ENCODE measurements around the gene NEDD9. TPM values are rescaled to one million over a fixed set of nuclear protein-coding genes. Genes with fewer than 3 reads are reported as not detected.
A peak's percentile ranks its signal among the peaks of the same experiment; 100 is the strongest.

NEDD9 gene
- total and polyA plus RNA-seq, 2 of the 13 experiments (the other 11 are each of a cell fraction or from before 2014, with no cell fraction given): 27.1 to 389 TPM

GRCh38 chr6:11214084-11214833, 18.2 kb downstream of the NEDD9 start (continued):
- no peak for TF ChIP-seq ZNF30 (CRISPR knock-in tag; IDR thresholded peaks at IDR 0.05)
- TF ChIP-seq MXD3 (CRISPR knock-in tag; IDR thresholded peaks at IDR 0.05): no peak
- peak; percentile 36 for TF ChIP-seq POLR2AphosphoS2 (IDR thresholded peaks at IDR 0.05; ENCODE audit: low read depth, low read length)
- no peak for TF ChIP-seq CEBPZ (IDR thresholded peaks at IDR 0.05; ENCODE audit: low read length)
- no peak for TF ChIP-seq SYNCRIP (IDR thresholded peaks at IDR 0.05; ENCODE audit: insufficient read depth, low read depth, low read length)
- TF ChIP-seq ZNF513 (CRISPR knock-in tag; conservative IDR thresholded peaks at IDR 0.05): no peak
- 0 out of 2 replicates have a peak, but pooled peaks have one; percentile 35 for TF ChIP-seq RBFOX2 (IDR thresholded peaks at IDR 0.05; ENCODE audit: low read depth, low read length)
- no peak for TF ChIP-seq MEIS2 (CRISPR knock-in tag; IDR thresholded peaks at IDR 0.05)
- TF ChIP-seq HIC2 (CRISPR knock-in tag; IDR thresholded peaks at IDR 0.05; ENCODE audit: low read depth): no peak
- no peak for TF ChIP-seq HOMEZ (CRISPR knock-in tag; IDR thresholded peaks at IDR 0.05; ENCODE audit: low read depth)
- TF ChIP-seq ZNF672 (CRISPR knock-in tag; IDR thresholded peaks at IDR 0.05): no peak
- TF ChIP-seq FOXO4 (CRISPR knock-in tag; conservative IDR thresholded peaks at IDR 0.05): no peak
- TF ChIP-seq ZNF788 (CRISPR knock-in tag; IDR thresholded peaks at IDR 0.05; ENCODE audit: borderline replicate concordance): no peak
- TF ChIP-seq ZNF704 (CRISPR knock-in tag; IDR thresholded peaks at IDR 0.05; ENCODE audit: borderline replicate concordance): no peak
- no peak for TF ChIP-seq THAP11 (CRISPR knock-in tag; IDR thresholded peaks at IDR 0.05)
- TF ChIP-seq KLF9 (CRISPR knock-in tag; IDR thresholded peaks at IDR 0.05; ENCODE audit: low read depth): no peak
- no peak for TF ChIP-seq ZNF431 (CRISPR knock-in tag; IDR thresholded peaks at IDR 0.05; ENCODE audit: borderline replicate concordance, low read depth)

All from HepG2 (cell line).